ENCODE results near the gene PVALB.
A peak's percentile ranks its signal among the peaks of the same experiment; 100 is the strongest.

Gene PVALB

DNA sequence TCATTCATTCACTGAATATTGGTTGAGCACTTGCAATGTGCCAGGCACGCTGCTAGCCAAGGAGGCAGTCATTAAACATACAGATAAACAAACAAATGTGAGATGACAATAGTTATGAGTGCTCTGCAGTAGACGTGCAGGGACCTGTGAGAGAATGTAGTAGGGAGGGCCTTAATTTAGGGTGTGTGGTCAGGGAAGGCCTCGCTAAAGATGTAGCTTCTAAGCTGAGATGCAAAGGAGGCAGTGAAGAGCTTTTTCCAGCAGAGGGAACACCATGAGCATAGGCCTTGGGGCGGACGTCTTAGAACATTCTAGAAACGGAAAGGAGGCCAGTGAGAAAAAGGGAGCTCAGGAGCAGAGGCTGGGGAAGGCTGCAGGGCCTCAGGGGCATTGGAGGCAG is 43.2 kb upstream of the PVALB start:
- no peak overlapping the region for H3K27ac ChIP-seq (ENCODE audit: low read depth, low read length)
- H3K27me3 ChIP-seq (ENCODE audit: control insufficient read depth in 5 of 5, insufficient read depth in 4 of 5, low read length in 5 of 5), result peaks cover 4 to 8% (median 6%) of the 10 kb centered on the region in 5 donors
- no peak overlapping the region for H3K9ac ChIP-seq (ENCODE audit: low read length in 5 of 5)
- no peak overlapping the region for H3K4me3 ChIP-seq (ENCODE audit: low read depth in 1 of 5, low read length in 5 of 5)
- H3K4me1 ChIP-seq (ENCODE audit: control insufficient read depth in 5 of 5, insufficient read depth in 5 of 5, low read length in 5 of 5), result peaks cover 4 to 58% (median 23%) of the 10 kb centered on the region in 5 donors
- H3K36me3 ChIP-seq (ENCODE audit: control insufficient read depth in 5 of 5, insufficient read depth in 5 of 5, low read length in 5 of 5), result peaks cover 0 to under 1% (median 0%) of the 10 kb centered on the region in 5 donors
- H3K9me3 ChIP-seq (ENCODE audit: control insufficient read depth in 5 of 5, low read length in 5 of 5), result no peaks in the 10 kb centered on the region

DNA sequence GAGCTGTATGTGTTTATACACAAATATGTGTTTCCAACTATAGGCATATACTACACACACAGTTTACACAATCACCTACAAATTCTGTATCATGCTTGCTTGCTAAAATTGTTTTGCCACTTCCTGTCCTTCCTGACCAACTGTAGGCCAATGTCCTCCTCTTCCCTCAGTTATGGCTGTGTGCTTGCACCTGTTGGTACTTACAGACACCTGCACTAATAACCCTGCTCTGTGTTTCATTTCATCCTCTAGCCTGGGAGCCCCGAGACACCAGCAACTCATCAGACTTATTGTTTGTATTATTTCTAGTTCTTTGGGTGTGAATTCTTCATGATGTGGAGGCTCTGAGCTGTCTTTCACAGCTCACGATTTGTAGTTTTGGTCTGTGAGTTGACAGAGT is 42.1 kb upstream of the PVALB start:
- Histone ChIP-seq H3K9ac (ENCODE audit: low read length in 5 of 5) (no peak overlapping the region), H3K9me3 (ENCODE audit: control insufficient read depth in 5 of 5, low read length in 5 of 5) (no peaks in the 10 kb centered on the region), H3K27me3 (ENCODE audit: control insufficient read depth in 5 of 5, insufficient read depth in 4 of 5, low read length in 5 of 5) (peaks cover 4 to 8% (median 5%) of the 10 kb centered on the region in 5 donors), H3K36me3 (ENCODE audit: control insufficient read depth in 5 of 5, insufficient read depth in 5 of 5, low read length in 5 of 5) (no peaks in the 10 kb centered on the region), H3K4me3 (ENCODE audit: low read depth in 1 of 5, low read length in 5 of 5) (no peak overlapping the region), H3K27ac (ENCODE audit: low read depth, low read length) (no peak overlapping the region), H3K4me1 (ENCODE audit: control insufficient read depth in 5 of 5, insufficient read depth in 5 of 5, low read length in 5 of 5) (peaks cover 4 to 47% (median 21%) of the 10 kb centered on the region in 5 donors)

GRCh38 chr22:36858156-36858555 is 41.3 kb upstream of the PVALB start:
- H3K36me3 ChIP-seq (ENCODE audit: control insufficient read depth in 5 of 5, insufficient read depth in 5 of 5, low read length in 5 of 5), result no peaks in the 10 kb centered on the region
- H3K27ac ChIP-seq (ENCODE audit: low read depth, low read length), result no peak overlapping the region
- H3K27me3 ChIP-seq (ENCODE audit: control insufficient read depth in 5 of 5, insufficient read depth in 4 of 5, low read length in 5 of 5), result peaks cover 3 to 8% (median 4%) of the 10 kb centered on the region in 5 donors
- H3K4me1 ChIP-seq (ENCODE audit: control insufficient read depth in 5 of 5, insufficient read depth in 5 of 5, low read length in 5 of 5), result peaks cover 4 to 46% (median 23%) of the 10 kb centered on the region in 5 donors
- no peak overlapping the region for H3K4me3 ChIP-seq (ENCODE audit: low read depth in 1 of 5, low read length in 5 of 5)
- no peak overlapping the region for H3K9ac ChIP-seq (ENCODE audit: low read length in 5 of 5)
- no peaks in the 10 kb centered on the region for H3K9me3 ChIP-seq (ENCODE audit: control insufficient read depth in 5 of 5, low read length in 5 of 5)

DNA sequence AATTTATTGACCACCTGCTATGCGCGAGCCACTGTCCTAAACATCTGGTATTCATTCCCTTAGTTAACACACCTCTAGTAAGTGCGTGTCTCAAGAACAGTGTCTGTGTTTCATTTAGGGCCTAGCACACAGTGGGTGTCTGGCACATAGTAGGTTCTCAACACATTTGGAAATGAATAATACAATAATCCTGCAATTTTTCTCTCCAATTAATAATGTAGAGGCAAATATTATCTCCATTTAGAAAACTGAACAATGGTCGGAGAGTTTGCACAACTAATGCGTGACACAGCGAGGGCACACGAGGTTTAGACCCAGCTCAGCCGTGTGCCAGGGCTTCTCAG is 39.9 kb upstream of the PVALB start:
- Histone ChIP-seq H3K27me3 (ENCODE audit: control insufficient read depth in 5 of 5, insufficient read depth in 4 of 5, low read length in 5 of 5) (peaks cover 0 to 8% (median 4%) of the 10 kb centered on the region in 5 donors), H3K4me1 (ENCODE audit: control insufficient read depth in 5 of 5, insufficient read depth in 5 of 5, low read length in 5 of 5) (peaks cover 4 to 35% (median 19%) of the 10 kb centered on the region in 5 donors), H3K36me3 (ENCODE audit: control insufficient read depth in 5 of 5, insufficient read depth in 5 of 5, low read length in 5 of 5) (no peaks in the 10 kb centered on the region), H3K27ac (ENCODE audit: low read depth, low read length) (no peak overlapping the region), H3K9me3 (ENCODE audit: control insufficient read depth in 5 of 5, low read length in 5 of 5) (no peaks in the 10 kb centered on the region), H3K9ac (ENCODE audit: low read length in 5 of 5) (peak overlapping the region in 1 of 5 donors; percentile 16), H3K4me3 (ENCODE audit: low read depth in 1 of 5, low read length in 5 of 5) (peak overlapping the region in 1 of 5 donors; percentile 21)

- no peak overlapping the region for H3K27ac ChIP-seq (ENCODE audit: low read depth, low read length)
- peaks cover under 1 to 8% (median 5%) of the 10 kb centered on the region in 5 donors for H3K27me3 ChIP-seq (ENCODE audit: control insufficient read depth in 5 of 5, insufficient read depth in 4 of 5, low read length in 5 of 5)
- H3K9ac ChIP-seq (ENCODE audit: low read length in 5 of 5), result peak overlapping the region in 1 of 5 donors; percentile 16
- H3K9me3 ChIP-seq (ENCODE audit: control insufficient read depth in 5 of 5, low read length in 5 of 5), result no peaks in the 10 kb centered on the region
- peaks cover 4 to 31% (median 19%) of the 10 kb centered on the region in 5 donors for H3K4me1 ChIP-seq (ENCODE audit: control insufficient read depth in 5 of 5, insufficient read depth in 5 of 5, low read length in 5 of 5)
- no peaks in the 10 kb centered on the region for H3K36me3 ChIP-seq (ENCODE audit: control insufficient read depth in 5 of 5, insufficient read depth in 5 of 5, low read length in 5 of 5)
- peak overlapping the region in 1 of 5 donors; percentile 21 for H3K4me3 ChIP-seq (ENCODE audit: low read depth in 1 of 5, low read length in 5 of 5)
Observed at GRCh38 chr22:36856121-36856791, 39.4 kb upstream of the PVALB start.

- H3K4me1 ChIP-seq (ENCODE audit: control insufficient read depth in 5 of 5, insufficient read depth in 5 of 5, low read length in 5 of 5), result peaks cover 4 to 29% (median 19%) of the 10 kb centered on the region in 5 donors
- peaks cover 4 to 13% (median 10%) of the 10 kb centered on the region in 5 donors for H3K27me3 ChIP-seq (ENCODE audit: control insufficient read depth in 5 of 5, insufficient read depth in 4 of 5, low read length in 5 of 5)
- H3K9ac ChIP-seq (ENCODE audit: low read length in 5 of 5), result no peak overlapping the region
- H3K4me3 ChIP-seq (ENCODE audit: low read depth in 1 of 5, low read length in 5 of 5), result no peak overlapping the region
- H3K36me3 ChIP-seq (ENCODE audit: control insufficient read depth in 5 of 5, insufficient read depth in 5 of 5, low read length in 5 of 5), result no peaks in the 10 kb centered on the region
- no peak overlapping the region for H3K27ac ChIP-seq (ENCODE audit: low read depth, low read length)
- no peaks in the 10 kb centered on the region for H3K9me3 ChIP-seq (ENCODE audit: control insufficient read depth in 5 of 5, low read length in 5 of 5)
Observed at GRCh38 chr22:36855478-36855877, 38.6 kb upstream of the PVALB start.

DNA sequence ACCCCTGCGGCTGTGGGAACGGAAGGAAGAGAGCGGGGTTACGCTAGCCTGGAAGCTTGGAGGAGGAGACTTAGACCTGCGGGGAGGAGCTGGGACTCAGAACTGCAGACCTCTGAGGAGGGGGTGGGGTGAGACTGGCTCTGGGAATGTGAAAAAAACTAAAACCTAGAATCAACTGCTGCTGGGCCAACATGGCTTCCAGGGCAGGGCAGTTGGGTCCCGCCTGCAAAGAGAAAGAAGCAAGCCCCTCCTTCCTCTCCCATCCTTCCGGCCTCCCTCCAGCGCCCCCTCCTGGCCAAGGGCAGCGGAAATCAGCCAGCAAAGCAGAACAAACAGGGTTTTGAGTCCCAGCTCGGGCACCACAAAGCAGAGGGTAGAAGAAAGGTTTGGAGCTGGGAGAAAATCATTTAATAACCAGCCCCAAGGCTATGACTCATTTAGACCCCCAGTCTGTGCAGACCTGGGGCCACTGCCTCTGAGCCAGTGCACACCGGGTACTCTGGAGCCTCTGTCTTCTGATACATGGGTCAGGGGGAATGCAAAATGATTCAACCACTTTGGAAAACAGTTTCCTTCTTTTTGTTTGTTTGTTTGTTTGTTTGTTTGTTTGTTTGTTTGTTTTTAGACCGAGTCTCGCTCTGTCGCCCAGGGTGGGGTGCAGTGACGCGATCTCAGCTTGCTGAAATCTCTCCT is 36.7 kb upstream of the PVALB start:
- Histone ChIP-seq H3K9me3 (ENCODE audit: control insufficient read depth in 5 of 5, low read length in 5 of 5) (no peaks in the 10 kb centered on the region), H3K36me3 (ENCODE audit: control insufficient read depth in 5 of 5, insufficient read depth in 5 of 5, low read length in 5 of 5) (no peaks in the 10 kb centered on the region), H3K9ac (ENCODE audit: low read length in 5 of 5) (no peak overlapping the region), H3K4me1 (ENCODE audit: control insufficient read depth in 5 of 5, insufficient read depth in 5 of 5, low read length in 5 of 5) (peaks cover 4 to 22% (median 19%) of the 10 kb centered on the region in 5 donors), H3K4me3 (ENCODE audit: low read depth in 1 of 5, low read length in 5 of 5) (peak overlapping the region in 4 of 5 donors; percentile 19 to 55 (median 44)), H3K27ac (ENCODE audit: low read depth, low read length) (no peak overlapping the region), H3K27me3 (ENCODE audit: control insufficient read depth in 5 of 5, insufficient read depth in 4 of 5, low read length in 5 of 5) (peaks cover 11 to 26% (median 22%) of the 10 kb centered on the region in 5 donors)

GRCh38 chr22:36852056-36852973 is 35.5 kb upstream of the PVALB start:
- no peak overlapping the region for H3K4me3 ChIP-seq (ENCODE audit: low read depth in 1 of 5, low read length in 5 of 5)
- H3K27me3 ChIP-seq (ENCODE audit: control insufficient read depth in 5 of 5, insufficient read depth in 4 of 5, low read length in 5 of 5), result peaks cover 15 to 32% (median 28%) of the 10 kb centered on the region in 5 donors
- no peaks in the 10 kb centered on the region for H3K36me3 ChIP-seq (ENCODE audit: control insufficient read depth in 5 of 5, insufficient read depth in 5 of 5, low read length in 5 of 5)
- peaks cover 4 to 22% (median 19%) of the 10 kb centered on the region in 5 donors for H3K4me1 ChIP-seq (ENCODE audit: control insufficient read depth in 5 of 5, insufficient read depth in 5 of 5, low read length in 5 of 5)
- no peaks in the 10 kb centered on the region for H3K9me3 ChIP-seq (ENCODE audit: control insufficient read depth in 5 of 5, low read length in 5 of 5)
- no peak overlapping the region for H3K27ac ChIP-seq (ENCODE audit: low read depth, low read length)
- H3K9ac ChIP-seq (ENCODE audit: low read length in 5 of 5), result no peak overlapping the region

GRCh38 chr22:36850682-36851081 is 33.8 kb upstream of the PVALB start:
- Histone ChIP-seq H3K4me1 (ENCODE audit: control insufficient read depth in 5 of 5, insufficient read depth in 5 of 5, low read length in 5 of 5) (peaks cover 0 to 11% (median 10%) of the 10 kb centered on the region in 5 donors), H3K27ac (ENCODE audit: low read depth, low read length) (no peak overlapping the region), H3K9me3 (ENCODE audit: control insufficient read depth in 5 of 5, low read length in 5 of 5) (no peaks in the 10 kb centered on the region), H3K36me3 (ENCODE audit: control insufficient read depth in 5 of 5, insufficient read depth in 5 of 5, low read length in 5 of 5) (no peaks in the 10 kb centered on the region), H3K4me3 (ENCODE audit: low read depth in 1 of 5, low read length in 5 of 5) (no peak overlapping the region), H3K9ac (ENCODE audit: low read length in 5 of 5) (no peak overlapping the region), H3K27me3 (ENCODE audit: control insufficient read depth in 5 of 5, insufficient read depth in 4 of 5, low read length in 5 of 5) (peaks cover 23 to 39% (median 26%) of the 10 kb centered on the region in 5 donors)

Data from subcutaneous abdominal adipose tissue (tissue), 5 donors.